OCI-M2 (cell line): ENCODE results near the gene ELP4.
"Not testable (repeated sequence)": the region's sequence is repeated elsewhere in the genome, so short reads cannot be mapped to it uniquely, and the experiment has no call there.

Experiments
- DNase-seq: peaks from one replicate; lab custom pipeline; 2025; ENCODE audit not compliant: unreplicated experiment; lab: John Stamatoyannopoulos, UW

Gene ELP4

GRCh38 chr11:31535479-31535878 is 25.9 kb downstream of the ELP4 start:
- no peak for DNase-seq

GRCh38 chr11:31542862-31543261 is 33.3 kb downstream of the ELP4 start:
- DNase-seq: no peak

- DNase-seq: no peak
Measured at GRCh38 chr11:31555938-31556337, 46.4 kb downstream of the ELP4 start.

GRCh38 chr11:31558001-31558400 is 48.4 kb downstream of the ELP4 start:
- DNase-seq: no peak

- DNase-seq: no peak
Measured at GRCh38 chr11:31560842-31561476, 51.4 kb downstream of the ELP4 start.

- not testable (repeated sequence) for DNase-seq
Measured at GRCh38 chr11:31564517-31564916, 55.0 kb downstream of the ELP4 start.

- DNase-seq: not testable (repeated sequence)
Measured at GRCh38 chr11:31574133-31574532, 64.6 kb downstream of the ELP4 start.

- DNase-seq: not testable (repeated sequence)
Measured at GRCh38 chr11:31575764-31576163, 66.2 kb downstream of the ELP4 start.

- DNase-seq: not testable (repeated sequence)
Measured at GRCh38 chr11:31579412-31579811, 69.8 kb downstream of the ELP4 start.

- DNase-seq: no peak
Measured at GRCh38 chr11:31582697-31583096, 73.1 kb downstream of the ELP4 start.

GRCh38 chr11:31598454-31598853 is 88.9 kb downstream of the ELP4 start:
- no peak for DNase-seq

GRCh38 chr11:31601635-31602282 is 92.2 kb downstream of the ELP4 start:
- no peak for DNase-seq

- no peak for DNase-seq
Measured at GRCh38 chr11:31606893-31607292, 97.3 kb downstream of the ELP4 start.

GRCh38 chr11:31607914-31608313 is 98.3 kb downstream of the ELP4 start:
- no peak for DNase-seq

GRCh38 chr11:31608995-31609394 is 99.4 kb downstream of the ELP4 start:
- DNase-seq: no peak

- no peak for DNase-seq
Measured at GRCh38 chr11:31610544-31610943, 101.0 kb downstream of the ELP4 start.

GRCh38 chr11:31617246-31617645 is 107.7 kb downstream of the ELP4 start:
- no peak for DNase-seq

- DNase-seq: no peak
Measured at GRCh38 chr11:31619980-31620379, 110.4 kb downstream of the ELP4 start.

GRCh38 chr11:31620434-31620833 is 110.9 kb downstream of the ELP4 start:
- no peak for DNase-seq

GRCh38 chr11:31625868-31626267 is 116.3 kb downstream of the ELP4 start:
- no peak for DNase-seq

GRCh38 chr11:31628111-31628510 is 118.5 kb downstream of the ELP4 start:
- no peak for DNase-seq

GRCh38 chr11:31636983-31637382 is 127.4 kb downstream of the ELP4 start:
- DNase-seq: no peak

GRCh38 chr11:31640611-31641010 is 131.0 kb downstream of the ELP4 start:
- no peak for DNase-seq
